HG03196 (cell line): Measurements from ENCODE around the gene SPEF2.

Experiments used
- ATAC-seq: cut with Tn5 transposase; IDR thresholded peaks from one replicate; pipeline ENCODE4 v1.9.1; 2021; ENCODE audit not compliant: unreplicated experiment

The SPEF2 gene

GRCh38 chr5:35698047-35698808 lies 80.6 kb downstream of the SPEF2 start:
- ATAC-seq: no peak

- ATAC-seq: no peak
Observed at GRCh38 chr5:35707659-35708058, 90.0 kb downstream of the SPEF2 start.

- no peak for ATAC-seq
Observed at GRCh38 chr5:35709688-35710087, 92.0 kb downstream of the SPEF2 start.

GRCh38 chr5:35717718-35718117 lies 100.1 kb downstream of the SPEF2 start:
- ATAC-seq: no peak

- ATAC-seq: no peak
Observed at GRCh38 chr5:35735718-35736117, 118.1 kb downstream of the SPEF2 start.

- ATAC-seq: no peak
Observed at GRCh38 chr5:35736280-35736679, 118.6 kb downstream of the SPEF2 start.

GRCh38 chr5:35741126-35741716 lies 123.6 kb downstream of the SPEF2 start:
- ATAC-seq: no peak

GRCh38 chr5:35741971-35742370 lies 124.3 kb downstream of the SPEF2 start:
- ATAC-seq: no peak

GRCh38 chr5:35743644-35744043 lies 126.0 kb downstream of the SPEF2 start:
- ATAC-seq: no peak

GRCh38 chr5:35745193-35745592 lies 127.5 kb downstream of the SPEF2 start:
- ATAC-seq: no peak

- no peak for ATAC-seq
Observed at GRCh38 chr5:35745660-35746059, 128.0 kb downstream of the SPEF2 start.

GRCh38 chr5:35752012-35752411 lies 134.3 kb downstream of the SPEF2 start:
- ATAC-seq: no peak

GRCh38 chr5:35753500-35753899 lies 135.8 kb downstream of the SPEF2 start:
- no peak for ATAC-seq

GRCh38 chr5:35754481-35754880 lies 136.8 kb downstream of the SPEF2 start:
- no peak for ATAC-seq

GRCh38 chr5:35755966-35756365 lies 138.3 kb downstream of the SPEF2 start:
- no peak for ATAC-seq

- ATAC-seq: no peak
Observed at GRCh38 chr5:35758151-35758724, 140.6 kb downstream of the SPEF2 start.

GRCh38 chr5:35761541-35761940 lies 143.9 kb downstream of the SPEF2 start:
- ATAC-seq: no peak

GRCh38 chr5:35762368-35762767 lies 144.7 kb downstream of the SPEF2 start:
- no peak for ATAC-seq

- no peak for ATAC-seq
Observed at GRCh38 chr5:35765921-35766320, 148.3 kb downstream of the SPEF2 start.

GRCh38 chr5:35771300-35771699 lies 153.6 kb downstream of the SPEF2 start:
- no peak for ATAC-seq

GRCh38 chr5:35771839-35772238 lies 154.2 kb downstream of the SPEF2 start:
- no peak for ATAC-seq

GRCh38 chr5:35773967-35774366 lies 156.3 kb downstream of the SPEF2 start:
- no peak for ATAC-seq
